ENCODE results near the gene ENO1. TPM values are rescaled to one million over a fixed set of nuclear protein-coding genes. Genes with fewer than 3 reads are reported as not detected.
A peak's percentile ranks its signal among the peaks of the same experiment; 100 is the strongest.

The ENO1 gene
- polyA plus RNA-seq, 1 donor from 2014 or later = 728 TPM

GRCh38 chr1:8883491-8883890, 5.0 kb upstream of the ENO1 start:
- peaks cover under 1% of the 10 kb centered on the region for H3K36me3 Mint-ChIP-seq
- peak overlapping the region in 1 of 4 donors; percentile 18 for H3K4me3 Mint-ChIP-seq
- H3K4me1 Mint-ChIP-seq = peaks cover 8 to 10% (median 10%) of the 10 kb centered on the region in 3 donors
- H3K9me3 Mint-ChIP-seq = no peaks in the 10 kb centered on the region
- H3K27me3 Mint-ChIP-seq = no peaks in the 10 kb centered on the region
- peak overlapping the region in 1 of 3 donors; percentile 76 for H3K27ac Mint-ChIP-seq

GRCh38 chr1:8879922-8880676, 1.6 kb upstream of the ENO1 start:
- Mint-ChIP-seq H3K27me3 (no peaks in the 10 kb centered on the region), H3K36me3 (peaks cover 2% of the 10 kb centered on the region), H3K27ac (peak overlapping the region; percentile 83 to 98 (median 95)), H3K4me3 (peak overlapping the region; percentile 82 to 96 (median 88)), H3K4me1 (peaks cover 23 to 24% (median 24%) of the 10 kb centered on the region in 3 donors), H3K9me3 (no peaks in the 10 kb centered on the region)

GRCh38 chr1:8879464-8879921, 1.0 kb upstream of the ENO1 start:
- H3K36me3 Mint-ChIP-seq = peaks cover 3% of the 10 kb centered on the region
- peak overlapping the region; percentile 20 to 98 (median 95) for H3K27ac Mint-ChIP-seq
- H3K9me3 Mint-ChIP-seq = no peaks in the 10 kb centered on the region
- H3K4me3 Mint-ChIP-seq = peak overlapping the region; percentile 82 to 96 (median 88)
- no peaks in the 10 kb centered on the region for H3K27me3 Mint-ChIP-seq
- H3K4me1 Mint-ChIP-seq = peaks cover 26 to 29% (median 28%) of the 10 kb centered on the region in 3 donors

GRCh38 chr1:8878698-8879463, 395 bp upstream of the ENO1 start:
- H3K4me1 Mint-ChIP-seq = peaks cover 28 to 31% (median 29%) of the 10 kb centered on the region in 3 donors
- H3K4me3 Mint-ChIP-seq = peak overlapping the region; percentile 90 to 98 (median 96)

GRCh38 chr1:8876087-8876486, 2.4 kb downstream of the ENO1 start:
- H3K4me3 Mint-ChIP-seq = peak overlapping the region; percentile 90 to 98 (median 96)
- no peaks in the 10 kb centered on the region for H3K9me3 Mint-ChIP-seq
- H3K27ac Mint-ChIP-seq = peak overlapping the region; percentile 71 to 95 (median 92)
- no peaks in the 10 kb centered on the region for H3K27me3 Mint-ChIP-seq
- peaks cover 3% of the 10 kb centered on the region for H3K36me3 Mint-ChIP-seq
- H3K4me1 Mint-ChIP-seq = peaks cover 33 to 38% (median 37%) of the 10 kb centered on the region in 3 donors

More at GRCh38 chr1:8878698-8879463, 395 bp upstream of the ENO1 start:
- Mint-ChIP-seq H3K36me3 (peaks cover 3% of the 10 kb centered on the region), H3K9me3 (no peaks in the 10 kb centered on the region), H3K27ac (peak overlapping the region; percentile 95 to 98 (median 96)), H3K27me3 (no peaks in the 10 kb centered on the region)

GRCh38 chr1:8875216-8875861, 3.1 kb downstream of the ENO1 start:
- peak overlapping the region; percentile 91 to 95 (median 92) for H3K27ac Mint-ChIP-seq
- peak overlapping the region; percentile 44 to 98 (median 86) for H3K4me3 Mint-ChIP-seq
- no peaks in the 10 kb centered on the region for H3K27me3 Mint-ChIP-seq
- H3K9me3 Mint-ChIP-seq = no peaks in the 10 kb centered on the region
- peaks cover 29 to 37% (median 35%) of the 10 kb centered on the region in 3 donors for H3K4me1 Mint-ChIP-seq
- H3K36me3 Mint-ChIP-seq = peaks cover 3% of the 10 kb centered on the region

- no peaks in the 10 kb centered on the region for H3K27me3 Mint-ChIP-seq
- H3K4me3 Mint-ChIP-seq = peak overlapping the region in 2 of 4 donors; percentile 61 to 90
- H3K9me3 Mint-ChIP-seq = no peaks in the 10 kb centered on the region
- peak overlapping the region in 2 of 3 donors; percentile 92 to 95 for H3K27ac Mint-ChIP-seq
- peaks cover 5% of the 10 kb centered on the region for H3K36me3 Mint-ChIP-seq
- peaks cover 26 to 33% (median 31%) of the 10 kb centered on the region in 3 donors for H3K4me1 Mint-ChIP-seq
Measured at GRCh38 chr1:8874230-8875201, 4.0 kb downstream of the ENO1 start.

GRCh38 chr1:8873506-8874229, 4.8 kb downstream of the ENO1 start:
- H3K9me3 Mint-ChIP-seq = no peaks in the 10 kb centered on the region
- H3K27me3 Mint-ChIP-seq = no peaks in the 10 kb centered on the region
- peak overlapping the region in 2 of 3 donors; percentile 27 to 47 for H3K27ac Mint-ChIP-seq
- H3K36me3 Mint-ChIP-seq = peaks cover 9% of the 10 kb centered on the region
- peaks cover 24 to 33% (median 28%) of the 10 kb centered on the region in 3 donors for H3K4me1 Mint-ChIP-seq
- H3K4me3 Mint-ChIP-seq = peak overlapping the region in 2 of 4 donors; percentile 43

GRCh38 chr1:8873001-8873400, 5.5 kb downstream of the ENO1 start:
- Mint-ChIP-seq H3K36me3 (peaks cover 7% of the 10 kb centered on the region), H3K9me3 (no peaks in the 10 kb centered on the region), H3K4me1 (peaks cover 24 to 33% (median 28%) of the 10 kb centered on the region in 3 donors)

DNA sequence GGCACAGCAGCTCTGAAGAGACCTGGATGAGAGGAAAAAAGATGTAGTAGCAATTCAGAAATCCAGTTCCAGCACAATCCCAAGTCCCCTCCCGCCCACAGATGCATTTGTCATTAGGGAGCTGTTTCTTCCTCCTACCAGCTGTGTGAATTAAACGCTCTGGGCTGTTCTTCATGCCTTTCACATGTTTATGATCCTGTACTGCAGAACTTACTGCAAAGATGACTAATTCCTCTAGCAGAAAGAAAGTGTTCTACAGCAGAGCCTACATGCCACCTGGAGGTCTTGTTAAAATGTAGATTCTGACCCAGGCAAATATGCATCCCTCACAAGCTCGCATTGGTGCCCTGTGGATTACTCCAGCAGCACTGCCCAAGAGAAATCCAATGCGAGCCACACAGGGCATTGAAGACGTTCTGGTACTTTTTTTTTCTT, 6.5 kb downstream of the ENO1 start:
- Mint-ChIP-seq H3K4me3 (peak overlapping the region in 1 of 4 donors; percentile 17), H3K27me3 (no peaks in the 10 kb centered on the region), H3K9me3 (no peaks in the 10 kb centered on the region), H3K4me1 (peaks cover 24 to 33% (median 29%) of the 10 kb centered on the region in 3 donors), H3K27ac (no peak overlapping the region), H3K36me3 (peaks cover 7% of the 10 kb centered on the region)

More at GRCh38 chr1:8873001-8873400, 5.5 kb downstream of the ENO1 start:
- Mint-ChIP-seq H3K4me3 (peak overlapping the region in 3 of 4 donors; percentile 2 to 73 (median 17)), H3K27me3 (no peaks in the 10 kb centered on the region), H3K27ac (peak overlapping the region in 1 of 3 donors; percentile 47)

DNA sequence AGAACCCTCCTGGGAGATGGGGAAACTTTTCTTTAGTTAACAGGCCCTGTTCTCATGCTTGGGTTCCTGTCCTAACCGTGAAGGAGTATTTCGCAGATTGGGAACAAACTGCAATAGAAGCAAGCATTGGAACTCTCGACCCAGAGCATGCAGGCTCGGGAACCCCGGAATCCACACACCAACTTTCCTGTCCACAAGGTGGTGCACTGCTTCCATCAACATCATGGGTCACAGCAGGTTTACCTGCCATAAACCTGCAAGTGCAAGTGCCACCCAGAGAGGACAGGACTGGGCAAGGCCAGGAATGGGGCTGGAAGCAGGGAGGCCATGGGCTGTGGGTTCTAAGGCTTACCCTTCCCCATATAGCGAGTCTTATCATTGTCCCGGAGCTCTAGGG, 6.9 kb downstream of the ENO1 start:
- Mint-ChIP-seq H3K4me3 (no peak overlapping the region), H3K9me3 (no peaks in the 10 kb centered on the region), H3K27me3 (no peaks in the 10 kb centered on the region), H3K4me1 (peaks cover 24 to 31% (median 29%) of the 10 kb centered on the region in 3 donors), H3K36me3 (peaks cover 7% of the 10 kb centered on the region), H3K27ac (no peak overlapping the region)

DNA sequence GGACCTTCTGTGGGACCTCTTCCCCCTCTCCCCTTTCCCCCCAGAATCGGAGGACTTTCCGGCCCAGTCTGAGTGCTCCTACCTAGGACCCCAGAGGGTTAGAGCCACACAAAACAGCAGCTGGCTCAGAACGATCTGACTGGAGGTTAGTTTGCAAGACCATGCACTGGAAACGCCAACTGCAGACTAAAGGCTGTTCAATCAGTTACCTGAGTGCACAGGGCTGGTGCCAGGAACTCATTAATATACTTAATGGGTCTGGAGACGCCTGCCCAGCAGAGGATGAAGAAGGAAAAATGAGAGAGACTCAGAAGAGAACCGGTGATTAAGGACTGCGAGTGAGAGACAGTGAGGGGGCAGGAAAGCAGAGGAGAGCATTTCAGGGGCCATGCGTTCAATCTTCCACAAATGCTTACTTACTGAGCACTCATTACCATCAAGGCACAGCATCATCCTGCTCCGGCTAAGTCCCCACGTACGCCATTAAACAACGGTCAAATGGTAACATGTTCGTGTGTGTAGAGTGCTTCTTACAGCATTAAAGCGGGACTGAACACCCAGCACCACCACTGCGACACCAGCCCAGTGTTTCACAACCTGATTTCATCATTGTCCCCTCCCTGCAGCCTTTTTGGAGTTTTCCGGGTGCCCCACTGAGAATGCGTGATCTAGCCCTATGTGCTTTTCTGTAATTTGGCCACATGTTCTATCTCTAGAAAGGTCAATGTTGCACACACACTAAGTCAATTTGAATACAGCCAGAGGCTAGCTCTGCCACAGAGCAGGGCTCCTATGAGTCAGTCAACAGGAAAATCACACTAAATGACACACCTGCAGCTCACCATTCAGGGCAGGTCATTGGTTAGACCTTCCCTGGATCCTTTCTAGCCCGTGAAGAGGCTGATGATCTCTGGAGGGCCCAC, 7.6 kb downstream of the ENO1 start:
- peaks cover 7% of the 10 kb centered on the region for H3K36me3 Mint-ChIP-seq
- H3K27ac Mint-ChIP-seq = peak overlapping the region in 1 of 3 donors; percentile 78
- no peaks in the 10 kb centered on the region for H3K27me3 Mint-ChIP-seq
- H3K4me1 Mint-ChIP-seq = peaks cover 18 to 25% (median 23%) of the 10 kb centered on the region in 3 donors
- H3K4me3 Mint-ChIP-seq = peak overlapping the region in 2 of 4 donors; percentile 12 to 35
- no peaks in the 10 kb centered on the region for H3K9me3 Mint-ChIP-seq

All from IgD-negative memory B cell (primary cell).